HG02588 (cell line): ENCODE results near the gene GLIS1.

ENCODE experiments used
- ATAC-seq: cut with Tn5 transposase; IDR thresholded peaks from one replicate; pipeline ENCODE4 v1.9.1; 2021; ENCODE audit warnings: mild to moderate bottlenecking, moderate library complexity; ENCODE audit not compliant: unreplicated experiment

GLIS1 gene

DNA sequence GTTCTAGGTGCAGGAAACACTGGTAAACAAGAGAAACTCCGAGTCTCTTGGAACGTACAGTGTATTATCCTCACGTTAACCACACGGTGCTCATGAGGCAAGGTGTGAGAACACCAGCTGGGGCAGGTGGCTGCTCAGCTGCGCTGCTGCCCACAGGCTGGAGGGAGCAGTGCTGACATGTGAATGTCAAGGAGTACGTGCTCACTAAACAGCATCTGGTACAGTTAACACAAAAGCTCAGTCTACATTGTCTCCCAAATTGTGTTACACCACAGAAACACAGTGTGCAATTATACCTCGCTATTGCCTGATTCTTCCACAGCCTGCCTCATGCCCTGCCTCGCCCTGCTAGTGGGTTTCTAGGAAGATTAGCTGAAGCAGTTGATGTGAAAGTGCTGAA lies 138.4 kb downstream of the GLIS1 start:
- ATAC-seq: no peak

DNA sequence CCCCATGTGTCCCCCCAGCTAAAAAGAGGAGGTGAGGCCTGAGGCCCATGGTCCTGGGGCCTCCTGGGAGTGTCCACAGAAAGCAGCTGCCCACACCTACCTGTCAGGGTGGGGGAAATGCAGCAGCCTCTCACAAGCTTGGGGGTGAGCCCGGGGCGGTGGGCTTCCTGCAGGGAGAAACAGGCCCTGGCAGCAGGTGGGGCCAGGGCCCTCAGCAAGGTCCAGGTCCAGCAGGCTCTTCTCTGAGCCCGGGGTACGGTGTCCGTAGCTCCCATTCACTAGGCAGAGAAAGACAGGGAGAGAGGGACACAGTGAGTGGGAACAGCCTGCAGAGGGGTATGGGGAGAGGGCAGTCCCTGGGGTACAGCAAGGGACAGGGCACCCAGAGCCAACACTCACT lies 139.0 kb downstream of the GLIS1 start:
- no peak for ATAC-seq

- ATAC-seq: no peak
Observed at GRCh38 chr1:53599481-53599880, 139.5 kb downstream of the GLIS1 start.

DNA sequence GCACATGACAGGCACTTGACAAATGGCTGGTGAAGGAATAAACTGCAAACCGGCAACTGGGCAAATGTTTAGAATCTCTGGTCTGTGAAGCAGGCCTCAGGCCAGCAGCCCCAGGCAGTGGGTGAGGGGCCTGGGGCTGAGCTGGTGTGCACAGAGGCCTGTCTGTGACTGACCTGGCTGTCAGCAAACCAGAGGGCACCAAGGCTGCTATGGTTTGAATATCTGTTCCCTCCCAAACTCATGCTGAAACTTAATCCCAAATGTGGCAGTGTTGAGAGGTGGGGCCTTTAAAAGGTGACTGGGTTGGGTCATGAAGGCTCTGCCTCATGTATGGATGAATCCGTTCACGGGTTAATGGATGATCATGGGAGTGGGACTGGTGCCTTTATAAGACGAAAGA lies 140.0 kb downstream of the GLIS1 start:
- no peak for ATAC-seq

DNA sequence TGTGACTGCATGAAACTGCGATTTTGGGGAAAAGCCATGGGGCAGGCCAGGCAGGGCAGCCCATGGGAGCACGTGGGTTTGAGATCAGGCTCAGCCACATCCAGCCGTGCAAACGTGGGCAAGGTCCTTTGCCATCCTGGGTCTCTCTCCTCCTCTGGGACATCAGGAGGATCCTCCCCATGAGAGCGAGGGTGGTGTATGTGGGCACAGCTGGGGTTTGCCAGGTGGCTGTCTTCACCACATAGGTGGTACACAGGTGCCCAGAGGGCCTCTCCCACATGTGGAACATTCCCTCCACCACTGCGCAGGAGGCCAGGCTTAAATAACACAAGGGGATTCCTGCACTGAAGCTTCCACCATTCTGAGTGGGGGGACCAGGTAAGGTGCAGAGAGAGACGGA lies 143.1 kb downstream of the GLIS1 start:
- no peak for ATAC-seq

DNA sequence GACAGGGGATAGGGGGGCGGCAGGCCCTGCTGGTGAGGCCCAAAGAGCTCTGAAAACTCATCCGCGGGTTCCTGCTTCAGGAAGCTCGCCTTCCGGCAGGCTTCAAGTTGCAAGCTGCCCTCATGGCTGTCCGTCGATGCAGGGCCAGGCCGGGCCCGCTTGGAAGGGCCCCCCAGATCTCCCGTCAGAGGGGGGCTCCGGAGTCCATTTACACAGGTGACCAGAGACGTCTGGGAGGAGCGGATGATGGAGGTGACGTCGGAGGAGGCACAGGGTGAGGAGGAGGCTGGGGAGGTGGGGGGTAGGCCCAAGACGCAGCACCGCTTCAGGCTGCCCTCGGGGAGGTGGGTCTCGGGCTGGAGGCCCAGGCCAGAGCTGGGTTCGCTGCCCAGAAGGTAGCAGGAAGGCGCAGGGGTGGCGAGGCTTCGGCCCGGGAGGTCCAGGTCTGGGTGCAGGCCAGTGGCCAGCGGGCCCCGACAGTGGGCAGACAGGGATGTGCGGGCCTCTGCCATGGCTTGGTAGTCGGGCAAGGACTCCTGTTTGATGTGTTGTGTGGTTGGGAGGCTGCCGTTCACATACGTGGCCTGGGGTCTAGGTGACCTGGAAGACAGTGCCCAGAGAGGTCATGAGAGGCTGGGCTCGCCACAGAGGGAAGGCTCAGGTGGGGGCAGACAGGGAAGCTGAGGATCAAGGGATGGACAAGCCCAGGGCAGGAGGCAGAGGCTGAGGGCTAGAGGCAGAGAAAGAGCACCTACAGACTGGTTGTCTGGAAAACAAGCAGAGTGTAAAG lies 144.4 kb downstream of the GLIS1 start:
- ATAC-seq: no peak

DNA sequence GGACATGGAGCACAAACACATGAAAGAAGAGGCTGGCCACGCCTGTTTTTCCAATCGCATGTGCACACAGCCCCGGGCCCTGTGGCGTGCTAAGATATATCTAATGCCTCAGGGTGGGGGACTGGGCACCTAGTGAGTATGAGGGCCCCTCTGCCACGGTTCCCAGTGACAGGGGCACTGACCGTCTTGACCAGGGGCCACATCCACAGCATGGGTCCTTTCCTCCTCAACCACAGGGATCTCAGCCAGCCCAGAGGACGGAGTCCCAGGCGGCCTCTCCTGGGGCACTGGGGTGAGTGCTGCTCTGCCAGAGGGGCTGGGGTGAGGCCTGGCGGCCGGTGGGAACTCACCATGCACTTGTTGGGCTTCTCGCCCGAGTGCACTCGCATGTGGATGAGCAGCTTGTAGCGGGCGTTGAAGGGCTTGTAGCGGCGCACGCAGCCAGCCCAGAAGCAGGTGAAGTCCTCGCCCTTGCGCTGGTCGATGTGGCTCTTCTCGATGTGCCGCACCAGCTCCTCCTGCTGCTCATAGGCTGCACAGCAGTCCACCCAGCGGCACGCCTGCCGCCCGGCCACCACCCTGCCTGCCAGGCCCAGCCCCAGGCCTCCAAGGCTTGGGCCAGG lies 145.1 kb downstream of the GLIS1 start:
- ATAC-seq: no peak

DNA sequence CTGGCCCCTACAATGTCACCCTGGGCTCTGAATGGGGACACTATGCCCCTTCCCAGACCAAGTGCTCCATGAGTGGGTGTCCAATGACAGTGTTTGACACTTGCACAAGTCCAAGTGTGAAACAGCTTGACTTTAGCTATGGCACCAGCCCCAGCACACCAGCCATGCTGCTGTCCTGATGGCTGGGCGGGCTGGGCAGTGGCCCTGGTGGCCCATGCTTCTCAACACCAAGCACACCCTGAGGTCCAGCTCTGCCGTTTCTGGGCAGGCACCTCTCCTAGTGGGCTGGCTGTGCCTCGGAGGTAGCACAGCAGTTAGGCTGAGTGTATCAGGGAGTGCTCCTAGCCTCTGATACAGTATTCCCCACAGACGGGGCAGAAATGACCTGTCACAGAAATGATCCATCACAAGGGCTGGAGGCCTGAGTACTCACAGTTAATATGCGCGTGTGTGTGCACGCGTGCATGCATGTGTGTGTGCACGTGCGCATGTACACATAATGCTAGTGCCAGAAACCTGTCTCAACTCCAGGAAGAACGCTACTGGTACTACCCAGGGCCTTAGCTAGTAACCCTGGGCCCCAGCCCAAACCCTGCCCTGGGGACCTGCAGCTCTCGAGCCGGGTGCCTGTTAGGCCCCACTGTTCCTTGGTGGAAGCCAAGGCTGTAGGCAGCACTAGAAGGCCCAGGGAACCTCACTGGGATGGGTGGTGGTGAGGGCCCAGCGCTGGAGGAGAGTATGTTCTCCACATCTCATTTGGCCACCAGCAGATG lies 145.8 kb downstream of the GLIS1 start:
- ATAC-seq: no peak

GRCh38 chr1:53592521-53592982 lies 146.4 kb downstream of the GLIS1 start:
- no peak for ATAC-seq

- ATAC-seq: no peak
Observed at GRCh38 chr1:53591924-53592323, 147.0 kb downstream of the GLIS1 start.

DNA sequence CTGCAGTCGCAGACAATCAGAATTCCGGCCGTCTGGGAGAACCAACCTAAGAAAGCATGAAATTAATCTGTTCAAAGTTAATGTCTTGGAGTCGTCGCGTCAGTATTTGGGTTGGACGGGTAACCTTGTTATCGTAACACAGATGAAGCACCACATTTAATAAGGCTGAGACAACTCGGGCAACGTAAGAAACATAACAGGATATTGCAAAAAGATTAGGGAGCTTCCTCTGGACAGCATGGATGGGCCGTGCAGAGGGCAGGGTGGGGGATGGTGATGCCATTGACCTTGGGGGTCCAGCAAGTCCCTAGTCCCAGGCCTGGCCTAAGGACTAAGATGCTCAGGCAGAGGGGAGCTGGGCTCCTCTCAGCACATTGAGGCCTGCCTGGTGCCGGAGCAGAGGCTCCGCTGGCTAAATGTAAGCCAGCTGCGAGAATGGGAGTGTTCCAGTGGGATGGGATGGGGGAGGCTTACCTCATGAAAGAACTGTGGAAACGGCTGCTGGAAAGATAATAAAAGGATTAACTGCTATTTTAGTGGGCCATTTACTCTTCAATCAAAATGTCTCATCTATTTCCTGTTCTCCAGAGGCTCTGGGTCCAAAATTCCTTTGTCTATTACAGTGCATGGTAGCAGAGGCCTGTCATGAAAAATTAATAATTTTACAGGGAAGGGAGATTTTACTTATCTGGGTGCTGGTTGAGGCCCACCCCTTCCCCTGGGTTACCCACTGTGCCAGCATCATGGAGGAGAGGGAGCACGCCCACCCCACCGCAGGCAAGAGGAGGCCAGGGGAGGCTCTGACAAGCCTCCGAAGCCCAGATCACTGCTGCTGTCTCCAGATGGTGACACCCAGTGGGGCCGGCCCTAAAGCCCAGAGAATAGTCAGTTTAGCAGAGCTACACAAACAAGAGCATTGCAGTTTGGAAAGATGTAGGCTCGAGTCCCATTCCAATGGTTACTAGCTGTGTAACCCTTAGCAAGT lies 148.1 kb downstream of the GLIS1 start:
- ATAC-seq: no peak

GRCh38 chr1:53590104-53590503 lies 148.9 kb downstream of the GLIS1 start:
- ATAC-seq: no peak

DNA sequence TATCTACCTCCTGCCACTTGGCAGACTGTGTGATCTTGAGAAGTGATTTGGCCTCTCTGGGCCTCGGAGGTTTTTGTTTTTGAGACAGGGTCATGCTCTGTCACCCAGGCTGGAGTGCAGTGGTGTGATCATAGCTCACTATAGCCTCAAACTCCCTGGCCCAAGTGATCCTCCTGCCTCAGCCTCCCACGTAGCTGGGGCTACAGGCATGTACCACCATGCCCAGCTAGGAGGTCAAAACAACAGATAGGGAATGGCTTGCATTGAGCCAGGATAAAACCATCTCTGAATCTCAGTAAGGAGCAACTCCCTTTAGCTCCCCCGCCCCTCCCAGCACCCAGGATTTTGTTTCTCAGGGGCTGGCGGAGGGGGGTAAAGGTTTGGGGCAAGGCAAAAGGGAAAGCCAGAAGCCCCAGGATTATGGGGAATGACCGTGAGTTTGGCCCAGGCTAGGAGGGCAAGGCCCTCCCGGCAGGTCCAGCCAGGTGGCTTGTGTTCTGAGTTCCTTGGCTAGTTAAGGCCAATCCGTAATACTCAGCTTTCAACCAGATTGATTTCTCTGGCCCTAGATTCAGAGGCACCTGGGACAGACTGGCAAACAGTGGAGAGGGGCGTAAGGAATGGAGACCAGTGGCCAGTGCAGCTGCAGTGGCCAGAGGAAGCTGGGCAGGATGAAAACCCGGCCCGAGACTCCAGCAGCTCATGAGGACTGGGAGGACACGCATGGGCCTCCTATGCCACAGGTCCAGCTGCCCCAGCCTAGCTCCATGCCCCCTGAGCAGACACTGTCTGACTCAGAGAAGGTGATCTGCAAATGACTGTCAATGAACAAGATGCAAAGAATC lies 149.7 kb downstream of the GLIS1 start:
- no peak for ATAC-seq

DNA sequence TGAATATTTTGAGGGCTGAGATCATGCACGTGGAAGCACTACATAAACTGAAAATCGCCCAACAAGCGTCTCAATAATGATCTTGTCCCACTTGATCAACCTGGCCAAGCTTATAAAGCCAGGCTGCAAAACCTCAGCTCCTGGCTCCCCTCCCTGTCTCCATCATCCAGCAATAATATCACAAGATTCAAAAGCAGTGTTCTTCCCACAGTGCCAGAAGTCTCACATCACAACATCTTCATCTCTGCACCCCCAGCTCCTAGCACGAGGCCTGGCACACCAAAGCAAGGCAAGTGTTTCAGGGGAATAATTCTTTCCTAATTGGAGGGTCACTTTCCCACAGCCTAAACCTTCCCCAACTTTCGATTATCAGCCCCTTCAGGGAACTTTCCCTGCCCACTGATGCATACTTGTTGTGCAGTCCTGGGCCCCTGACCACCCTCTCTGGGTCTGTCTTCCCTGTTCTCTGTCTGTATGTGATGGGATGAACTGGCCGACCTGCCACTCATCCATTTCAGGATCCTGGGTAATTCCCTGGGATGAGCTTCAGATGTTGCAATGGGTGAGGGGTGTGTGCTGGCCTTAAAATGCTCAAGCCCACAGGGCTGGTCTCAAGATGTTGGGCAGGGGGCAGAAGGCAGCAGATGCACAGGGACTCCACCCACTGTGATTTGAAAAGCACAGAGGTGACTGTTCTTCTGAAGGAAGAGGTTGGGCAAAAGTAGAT lies 150.7 kb downstream of the GLIS1 start:
- no peak for ATAC-seq

DNA sequence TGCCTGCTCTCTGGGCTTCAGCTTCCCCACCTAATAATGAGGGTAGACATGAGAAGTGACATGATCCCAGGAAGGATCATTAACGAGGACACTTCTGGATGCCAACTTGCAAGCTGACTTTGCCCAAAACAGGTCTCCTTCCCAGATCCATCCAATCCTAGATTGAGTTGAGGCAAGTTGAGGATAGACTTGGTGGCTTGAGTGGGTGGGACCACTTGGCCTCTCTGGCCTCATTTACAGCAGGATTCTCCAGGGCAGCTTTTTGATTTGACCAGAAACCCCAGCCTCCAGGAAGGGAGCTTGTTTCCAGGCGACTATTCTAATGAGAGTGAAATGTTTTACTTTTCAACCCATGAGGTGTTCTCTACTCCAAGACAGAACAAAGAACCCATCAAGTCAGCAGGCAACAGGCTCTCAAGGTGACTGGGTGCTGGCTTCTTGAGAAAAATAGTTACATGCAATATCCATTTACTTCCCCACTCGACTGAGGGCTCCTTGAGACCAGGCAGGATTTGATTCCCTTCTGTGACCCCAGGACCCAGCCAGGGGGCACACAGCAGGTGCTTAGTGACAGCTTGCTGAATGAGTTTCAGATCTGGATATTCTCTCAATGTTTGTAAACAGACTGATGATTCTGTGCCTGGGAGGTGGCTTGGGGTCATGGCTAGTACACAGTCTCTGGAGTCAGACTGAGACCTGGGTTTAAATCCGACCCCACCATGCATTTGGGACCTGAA lies 151.5 kb downstream of the GLIS1 start:
- ATAC-seq: no peak

DNA sequence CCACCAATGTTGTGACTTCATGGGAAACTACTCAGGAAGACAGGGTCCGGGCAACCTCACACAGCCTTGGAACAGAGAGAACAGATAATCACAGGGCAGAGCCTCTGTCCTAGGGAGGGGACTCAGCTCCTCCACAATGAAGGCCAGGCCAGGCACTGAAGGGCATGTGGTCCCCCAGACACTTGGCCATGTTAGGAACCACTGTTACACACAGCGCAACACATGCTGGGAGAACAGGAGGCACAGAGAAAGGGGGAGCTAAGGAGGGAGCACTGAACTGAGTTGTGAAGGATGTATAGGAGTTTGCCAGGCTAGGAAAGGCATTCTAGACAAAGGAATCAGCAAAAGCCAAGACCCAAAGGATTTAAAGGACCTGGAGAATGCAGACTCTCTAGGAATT lies 152.2 kb downstream of the GLIS1 start:
- ATAC-seq: no peak

DNA sequence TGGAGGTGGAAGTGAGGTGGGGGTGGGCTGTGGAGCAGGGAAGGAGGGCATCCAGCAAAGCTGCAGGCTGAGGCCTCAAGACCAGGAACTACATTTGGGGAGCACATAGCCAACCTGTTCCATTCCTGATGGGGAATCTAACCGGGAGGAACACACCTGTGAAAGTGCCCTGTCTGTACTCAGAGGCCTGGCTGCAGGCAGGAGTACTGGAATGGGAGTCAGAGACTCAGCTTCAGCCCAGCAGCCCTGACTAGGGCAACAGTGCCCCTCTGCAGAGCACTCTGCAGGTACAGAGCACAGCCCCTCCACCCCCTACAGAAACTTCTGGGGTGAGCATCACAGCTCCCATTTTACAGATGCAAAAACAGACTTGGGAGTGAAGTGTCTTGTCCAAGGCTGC lies 153.4 kb downstream of the GLIS1 start:
- no peak for ATAC-seq

DNA sequence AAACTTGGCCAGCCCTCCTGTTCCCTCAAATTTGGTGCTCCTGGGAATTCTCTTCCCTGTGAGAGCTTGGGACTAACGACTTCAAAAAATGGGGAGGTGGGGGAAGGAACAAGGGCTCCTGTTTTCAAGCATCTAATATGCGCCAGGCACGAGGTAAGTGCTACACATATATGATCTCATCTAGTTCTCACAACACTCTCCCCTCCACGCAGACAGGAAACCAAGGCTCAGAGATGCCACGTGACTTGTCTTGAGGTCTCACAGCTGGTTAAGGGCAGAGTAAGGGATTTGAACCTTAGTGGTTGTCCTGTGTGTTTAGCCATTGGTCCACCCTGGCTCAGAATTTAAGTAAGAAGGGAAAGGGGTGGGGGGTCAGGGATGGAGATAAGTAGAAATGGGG lies 153.8 kb downstream of the GLIS1 start:
- no peak for ATAC-seq

GRCh38 chr1:53584777-53585107 lies 154.2 kb downstream of the GLIS1 start:
- no peak for ATAC-seq
